NCI-H1930 (cell line): ENCODE measurements around the gene OGFOD3.

ENCODE experiments used
- DNase-seq, 2 experiments: peaks; one replicate each; lab custom pipeline; 2025; lab: John Stamatoyannopoulos, UW

OGFOD3 gene

DNA sequence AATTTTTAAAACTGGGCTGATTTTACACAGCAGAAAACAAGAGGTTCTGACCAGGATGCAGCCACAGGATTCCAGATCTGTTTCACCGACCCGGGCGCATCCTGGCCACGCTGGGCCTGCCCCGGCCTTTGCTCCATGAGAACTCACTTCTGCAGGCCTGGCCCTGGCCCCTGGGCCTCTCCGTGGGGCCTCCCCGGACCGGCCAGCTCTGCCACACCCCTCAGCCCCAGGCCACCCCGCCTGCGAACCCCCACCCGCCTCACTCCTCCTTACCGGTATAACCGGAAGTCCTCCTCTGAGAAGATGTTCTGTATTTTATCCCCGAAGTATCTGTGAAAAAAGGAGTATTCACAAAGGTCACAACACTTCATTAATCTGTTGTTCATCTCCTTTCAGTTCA, 13.3 kb downstream of the OGFOD3 start:
- DNase-seq: no peak

DNA sequence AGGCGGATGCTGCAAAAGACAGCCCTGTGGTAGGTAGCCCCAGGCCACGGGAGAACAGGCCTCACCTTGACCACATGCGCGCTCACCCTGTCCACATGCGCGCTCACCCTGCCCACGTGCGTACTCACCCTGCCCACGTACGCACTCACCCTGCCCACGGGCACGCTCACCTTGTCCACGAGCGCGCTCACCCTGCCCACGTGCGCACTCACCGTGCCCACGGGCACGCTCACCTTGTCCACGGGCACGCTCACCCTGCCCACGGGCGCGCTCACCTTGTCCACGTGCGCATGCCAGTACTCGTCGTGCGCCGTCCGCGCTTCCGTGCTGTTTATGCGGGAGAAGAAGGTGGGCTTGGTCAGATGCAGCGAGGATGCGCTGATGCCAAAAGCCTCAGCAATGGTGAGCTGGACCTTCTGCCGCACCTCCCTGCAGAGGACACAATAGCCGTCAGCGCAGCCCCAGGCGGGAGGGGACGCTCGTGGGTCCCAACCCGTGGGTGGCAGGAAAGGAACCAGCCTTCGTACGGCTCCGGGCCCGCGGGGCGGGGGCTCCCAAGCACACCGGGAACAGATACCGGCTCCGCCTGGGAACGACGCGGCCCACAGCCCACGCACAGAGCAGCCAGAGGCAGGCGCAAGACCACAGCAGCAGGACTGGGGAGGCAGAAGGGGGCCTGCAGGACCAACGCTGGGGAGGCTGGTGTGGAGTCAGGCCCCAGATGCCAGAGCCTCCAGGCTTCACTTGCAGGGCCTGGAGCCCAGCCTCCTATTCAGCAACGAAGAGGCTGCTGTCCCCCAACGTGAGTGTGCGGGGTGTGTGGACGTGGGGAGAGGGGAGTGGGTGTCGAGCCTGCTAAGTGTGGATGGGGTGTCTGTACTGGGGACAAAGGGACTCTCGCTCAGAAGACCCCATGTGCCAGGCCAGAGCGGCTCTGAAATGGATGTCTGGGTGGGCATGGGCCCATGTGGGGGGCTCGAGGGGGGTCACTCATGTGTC, 14.4 kb downstream of the OGFOD3 start:
- no peak for DNase-seq

DNA sequence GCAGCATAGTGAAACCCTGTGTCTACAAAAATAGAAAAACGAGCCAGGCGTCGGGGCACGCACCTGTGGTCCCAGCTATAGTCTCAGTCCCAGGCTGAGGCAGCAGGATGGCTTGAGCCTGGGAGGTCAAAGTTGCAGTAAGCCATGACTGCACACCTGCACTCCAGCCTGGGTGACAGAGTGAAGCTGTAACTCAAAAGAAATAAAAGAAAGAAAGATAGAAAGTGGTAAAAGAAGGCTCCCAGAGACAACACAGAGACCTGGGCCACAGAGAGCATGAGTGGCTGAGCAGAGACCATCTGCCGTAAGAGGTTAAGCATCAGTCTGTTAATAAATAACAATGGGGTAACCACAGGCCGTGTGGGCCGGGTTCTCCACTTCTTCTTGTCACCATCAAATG, 15.5 kb downstream of the OGFOD3 start:
- DNase-seq: no peak

DNA sequence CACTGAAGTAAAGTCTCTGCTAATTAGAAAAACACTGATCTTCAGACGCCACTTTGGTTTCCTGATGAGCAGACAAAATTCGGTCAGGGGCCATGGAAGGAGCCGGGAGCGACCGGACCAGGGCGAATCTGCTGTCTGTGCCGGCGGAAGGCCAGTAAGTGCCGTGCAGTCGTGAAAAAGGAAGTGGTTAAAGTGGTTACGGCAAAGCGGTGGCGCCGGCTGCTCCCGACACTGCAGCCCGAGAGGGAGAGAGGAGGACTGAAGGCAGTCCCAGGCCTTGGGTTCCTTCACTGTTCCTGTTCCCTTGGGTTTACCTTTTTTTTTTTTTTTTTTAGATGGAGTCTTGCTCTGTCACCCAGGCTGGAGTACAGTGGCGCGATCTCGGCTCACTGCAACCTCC, 17.6 kb downstream of the OGFOD3 start:
- no peak for DNase-seq

DNA sequence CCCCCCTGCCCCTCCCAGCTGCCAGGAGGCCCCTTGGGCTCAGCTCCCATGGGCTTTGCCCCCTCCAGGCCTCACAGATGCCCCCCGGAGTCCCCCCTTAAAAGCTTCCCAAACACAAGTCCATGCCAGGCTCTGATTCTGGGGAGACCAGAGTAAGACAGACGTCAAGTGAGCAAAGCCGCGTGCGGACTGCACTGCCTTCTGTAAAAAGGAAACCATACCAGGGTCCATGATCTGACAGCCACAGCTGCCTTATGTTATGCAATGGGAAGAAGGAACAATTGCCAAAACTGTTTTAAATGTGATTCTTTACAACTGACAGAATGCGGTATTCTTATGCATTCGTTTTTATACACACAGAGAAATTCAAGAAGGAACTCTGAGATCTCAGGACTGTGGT, 18.2 kb downstream of the OGFOD3 start:
- DNase-seq: no peak

DNA sequence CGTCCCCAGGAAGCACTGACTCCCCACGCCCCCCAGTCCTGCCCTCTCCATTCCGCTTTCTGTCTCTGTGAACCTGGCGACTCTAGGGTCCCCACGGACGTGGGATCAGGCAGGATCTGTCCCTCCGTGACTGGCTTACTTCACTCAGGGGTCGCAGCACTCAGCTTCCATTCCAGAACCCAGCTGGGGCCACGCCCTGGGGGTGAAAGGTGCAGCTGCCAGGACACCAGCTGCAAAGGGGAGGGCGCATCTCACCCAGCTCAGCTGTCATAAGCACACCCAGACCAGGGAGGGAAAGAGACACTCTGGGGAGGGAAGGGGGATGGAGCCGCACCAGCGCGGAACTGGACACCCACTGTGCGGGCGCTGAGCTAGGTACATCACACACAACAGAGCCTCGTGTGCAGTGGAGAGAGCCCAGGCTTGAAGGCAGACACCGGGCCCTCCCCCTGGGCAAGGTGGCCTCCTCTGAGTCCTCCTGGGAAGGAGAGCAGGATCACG, 18.7 kb downstream of the OGFOD3 start:
- no peak for DNase-seq

DNA sequence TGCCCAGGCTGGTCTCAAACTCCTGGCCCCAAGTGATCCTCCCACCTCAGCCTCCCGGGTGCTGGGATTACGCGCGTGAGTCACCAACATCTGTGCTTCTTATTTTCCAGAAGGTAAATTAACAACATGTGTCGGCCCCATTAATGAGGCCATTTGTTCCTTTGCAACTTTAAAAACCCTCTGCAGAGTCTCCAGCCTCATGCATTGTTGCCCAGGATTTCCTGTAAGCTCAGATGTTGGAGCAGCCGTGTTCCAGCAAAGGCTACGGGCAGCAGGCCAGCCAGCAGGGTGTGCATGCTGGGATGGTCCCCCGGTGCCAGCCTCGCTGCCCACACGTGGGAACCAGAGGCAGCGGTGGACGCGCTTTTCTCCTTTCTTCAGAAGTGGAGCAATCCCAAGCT, 19.3 kb downstream of the OGFOD3 start:
- no peak for DNase-seq

DNA sequence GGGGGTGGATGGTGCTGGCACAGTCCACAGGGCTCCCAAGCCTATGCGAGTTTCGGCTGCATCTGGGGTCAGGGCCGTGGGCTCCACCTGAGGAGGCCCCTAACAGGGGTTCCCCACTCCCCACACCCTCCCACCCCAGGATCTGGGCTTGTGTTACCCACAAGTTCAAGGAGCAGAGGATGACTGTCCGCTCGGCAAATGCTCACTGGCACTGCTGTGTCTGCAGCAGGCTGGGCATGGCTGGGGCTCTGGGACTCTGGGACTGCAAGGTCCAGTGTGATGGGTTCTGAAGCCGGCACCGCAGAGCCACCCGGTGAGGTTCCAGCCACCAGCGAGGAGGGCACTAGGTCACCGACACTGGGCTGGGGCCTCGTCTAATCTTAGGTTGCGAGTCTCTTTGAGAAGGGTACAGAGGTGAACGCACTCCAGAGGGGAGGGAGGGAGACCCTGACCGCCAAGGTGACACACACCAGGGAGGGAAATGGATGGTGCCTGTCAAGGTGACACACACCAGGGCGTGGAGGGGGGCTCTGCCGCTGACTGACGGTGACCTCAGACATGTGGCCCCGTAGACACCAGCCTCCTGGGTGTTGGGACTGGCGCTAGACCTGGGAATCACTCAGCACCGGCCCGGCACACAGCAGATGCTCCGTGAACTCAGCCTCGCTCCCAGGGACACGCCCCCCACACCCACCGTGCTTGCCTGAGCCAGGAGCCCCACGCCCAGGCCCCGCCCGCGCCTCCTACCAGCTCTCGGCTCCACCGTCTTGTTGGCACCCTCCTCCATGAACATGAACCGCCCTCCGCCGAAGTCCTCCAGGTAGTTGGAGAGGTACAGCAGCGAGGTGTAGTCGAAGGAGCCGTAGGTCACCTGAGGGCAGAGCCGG, 20.7 kb downstream of the OGFOD3 start:
- no peak for DNase-seq

DNA sequence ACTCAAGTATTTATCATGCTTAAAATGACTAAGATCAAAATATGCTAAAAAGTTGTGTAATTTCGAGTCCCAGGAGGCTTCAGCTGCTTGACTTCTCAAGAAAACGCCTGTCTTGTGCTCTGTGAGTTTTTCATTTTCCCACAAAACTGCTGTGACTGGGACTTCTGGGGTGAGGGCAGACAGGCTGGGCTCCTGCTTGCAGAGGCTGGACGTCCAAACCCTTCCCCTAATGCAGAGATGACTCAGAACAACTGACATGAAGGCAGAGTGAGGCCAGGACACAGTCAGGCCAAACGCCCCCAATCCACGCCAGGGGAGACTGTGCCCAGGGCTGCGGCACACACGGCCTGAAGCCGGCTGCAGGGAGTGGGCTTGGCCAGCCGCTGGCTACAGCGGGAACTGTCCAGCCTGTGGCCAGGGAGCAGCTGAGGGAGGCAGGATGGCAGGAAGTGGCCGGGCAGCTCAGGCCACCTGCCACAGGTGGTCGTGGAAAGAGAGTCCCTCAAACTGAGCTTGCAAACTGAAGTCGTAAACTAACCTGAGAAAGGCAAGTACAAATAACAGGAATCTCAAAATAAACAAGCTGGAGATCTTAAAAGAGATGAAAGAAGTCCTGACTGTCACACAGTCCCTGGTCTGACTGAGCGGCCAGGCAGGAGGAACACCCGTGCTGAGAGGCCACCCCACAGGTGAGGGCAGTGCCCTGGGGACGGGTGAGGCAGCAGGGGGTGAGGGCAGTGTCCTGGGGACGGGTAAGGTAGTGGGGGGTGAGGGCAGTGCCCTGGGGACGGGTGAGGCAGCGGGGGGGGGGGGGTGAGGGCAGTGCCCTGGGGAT, 21.6 kb downstream of the OGFOD3 start:
- no peak for DNase-seq

DNA sequence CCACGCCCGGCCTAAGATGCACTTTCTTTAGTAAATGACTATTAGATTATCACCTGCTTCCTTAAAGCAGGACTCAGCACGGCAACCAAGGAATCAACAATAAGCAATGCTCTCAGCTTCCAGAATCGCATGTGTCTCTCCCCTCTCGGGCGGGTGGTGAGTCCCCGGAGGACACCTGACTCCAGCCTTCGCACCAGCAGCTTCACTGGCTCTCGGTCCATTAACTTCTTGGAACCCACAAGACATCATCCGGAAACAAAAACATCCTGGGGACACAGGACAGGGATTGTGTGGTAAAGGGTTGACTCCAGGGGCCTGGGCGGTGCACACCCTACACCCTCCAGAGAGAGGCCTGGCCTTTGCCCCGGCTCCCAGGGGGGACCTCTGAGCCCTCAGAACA, 24.1 kb downstream of the OGFOD3 start:
- DNase-seq: no peak

DNA sequence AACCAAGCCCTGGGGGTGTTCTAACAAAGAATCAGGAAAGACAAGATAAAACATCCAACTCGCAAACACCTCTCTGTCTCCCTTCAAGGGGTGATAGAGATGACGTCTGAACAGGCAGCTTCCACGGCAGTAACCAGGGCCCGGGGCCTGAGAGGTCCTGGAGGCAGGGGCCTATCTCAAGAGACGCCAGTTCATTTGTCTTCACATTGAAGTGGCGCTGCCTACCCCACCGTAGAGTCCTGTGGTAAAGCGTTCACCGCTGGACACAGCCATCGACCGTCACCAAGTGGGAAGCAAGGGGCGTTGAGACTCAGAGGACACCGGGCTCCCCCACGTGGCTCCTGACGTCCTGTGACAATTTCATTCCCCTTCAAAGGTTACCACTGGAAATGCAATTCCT, 25.4 kb downstream of the OGFOD3 start:
- no peak for DNase-seq

DNA sequence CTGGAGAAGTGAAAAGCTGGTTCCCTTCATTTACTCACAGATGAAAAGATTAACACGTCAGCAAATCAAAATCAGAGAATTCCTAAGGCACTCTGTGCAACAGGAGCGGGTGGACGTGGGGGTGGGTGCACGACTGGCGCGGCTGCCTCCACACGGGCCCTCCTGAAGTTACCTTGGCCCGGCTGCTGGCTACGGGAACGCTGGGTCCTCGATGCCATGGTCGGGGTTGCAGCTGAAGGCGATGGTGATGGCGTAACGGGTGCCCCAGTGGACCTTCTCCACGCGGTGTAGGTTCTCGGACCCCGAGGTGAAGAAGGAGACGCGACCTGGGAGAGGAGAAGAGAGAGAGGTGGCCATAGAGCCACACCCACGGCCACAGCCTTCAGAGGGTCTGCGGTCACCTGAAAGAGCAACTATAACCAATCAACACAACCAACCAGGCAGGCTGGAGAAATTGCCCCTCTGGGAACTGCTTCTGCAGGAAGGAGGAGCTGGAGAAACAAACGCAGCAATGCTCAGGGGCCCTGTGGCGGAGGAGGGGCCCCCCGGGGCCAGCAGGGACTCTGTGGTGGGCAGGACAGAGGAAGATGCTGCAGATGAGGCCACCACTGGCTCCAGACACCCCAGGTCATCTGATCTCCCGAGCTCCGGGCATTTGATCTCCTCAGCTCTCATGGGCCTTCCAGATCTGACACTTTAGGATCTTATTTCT, 26.0 kb downstream of the OGFOD3 start:
- no peak for DNase-seq

DNA sequence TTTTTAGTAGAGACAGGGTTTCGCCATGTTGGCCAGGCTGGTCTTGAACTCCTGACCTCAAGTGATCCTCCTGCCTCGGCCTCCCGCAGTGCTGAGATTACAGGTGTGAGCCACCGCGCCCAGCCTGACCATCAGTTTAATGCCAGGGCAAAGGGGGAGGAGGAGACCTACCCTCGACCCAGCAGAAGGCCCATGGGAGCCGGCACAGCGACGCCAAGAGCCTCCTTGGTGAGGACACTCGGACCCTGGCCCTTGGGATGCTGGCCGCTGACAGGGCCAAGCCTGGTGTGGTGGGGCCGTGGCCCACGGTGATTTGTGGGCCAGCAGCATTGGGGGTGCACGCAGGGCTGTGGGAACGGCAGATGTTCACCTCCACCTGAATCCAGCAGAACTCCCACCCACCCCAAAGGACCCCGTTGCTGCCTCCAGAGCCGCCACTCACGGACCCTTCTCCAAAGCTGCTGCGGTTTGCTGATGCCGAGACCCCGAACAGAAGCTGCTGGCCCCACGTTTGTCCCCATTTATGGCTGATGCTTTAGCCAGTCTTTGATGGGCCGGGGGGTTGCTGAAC, 26.8 kb downstream of the OGFOD3 start:
- no peak for DNase-seq

DNA sequence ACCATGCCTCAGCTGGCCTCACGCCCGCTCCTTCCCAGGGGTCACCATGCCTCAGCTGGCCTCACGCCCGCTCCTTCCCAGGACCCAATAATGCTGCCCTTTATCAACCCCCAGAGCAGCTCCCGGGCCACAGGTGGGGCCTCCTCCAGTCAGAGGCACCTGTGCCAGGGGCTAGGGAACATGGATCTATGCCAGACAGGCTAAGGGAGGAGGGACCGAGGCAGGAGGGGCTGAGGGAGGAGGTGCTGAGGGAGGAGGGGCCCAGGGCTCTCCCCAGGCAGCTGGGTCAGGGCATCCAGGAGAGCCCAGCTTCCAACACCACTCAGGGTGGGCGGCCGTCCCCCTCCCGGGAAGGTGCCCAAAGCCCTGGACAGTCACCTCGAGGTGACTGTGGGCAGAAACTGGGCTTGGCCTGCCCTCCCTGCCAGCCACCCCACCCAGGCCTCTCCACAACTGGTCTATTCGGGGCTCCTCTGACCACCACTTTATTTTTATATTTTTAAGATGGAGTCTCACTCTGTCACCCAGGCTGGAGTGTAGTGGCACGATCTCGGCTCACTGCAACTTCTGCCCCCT, 27.4 kb downstream of the OGFOD3 start:
- no peak for DNase-seq

DNA sequence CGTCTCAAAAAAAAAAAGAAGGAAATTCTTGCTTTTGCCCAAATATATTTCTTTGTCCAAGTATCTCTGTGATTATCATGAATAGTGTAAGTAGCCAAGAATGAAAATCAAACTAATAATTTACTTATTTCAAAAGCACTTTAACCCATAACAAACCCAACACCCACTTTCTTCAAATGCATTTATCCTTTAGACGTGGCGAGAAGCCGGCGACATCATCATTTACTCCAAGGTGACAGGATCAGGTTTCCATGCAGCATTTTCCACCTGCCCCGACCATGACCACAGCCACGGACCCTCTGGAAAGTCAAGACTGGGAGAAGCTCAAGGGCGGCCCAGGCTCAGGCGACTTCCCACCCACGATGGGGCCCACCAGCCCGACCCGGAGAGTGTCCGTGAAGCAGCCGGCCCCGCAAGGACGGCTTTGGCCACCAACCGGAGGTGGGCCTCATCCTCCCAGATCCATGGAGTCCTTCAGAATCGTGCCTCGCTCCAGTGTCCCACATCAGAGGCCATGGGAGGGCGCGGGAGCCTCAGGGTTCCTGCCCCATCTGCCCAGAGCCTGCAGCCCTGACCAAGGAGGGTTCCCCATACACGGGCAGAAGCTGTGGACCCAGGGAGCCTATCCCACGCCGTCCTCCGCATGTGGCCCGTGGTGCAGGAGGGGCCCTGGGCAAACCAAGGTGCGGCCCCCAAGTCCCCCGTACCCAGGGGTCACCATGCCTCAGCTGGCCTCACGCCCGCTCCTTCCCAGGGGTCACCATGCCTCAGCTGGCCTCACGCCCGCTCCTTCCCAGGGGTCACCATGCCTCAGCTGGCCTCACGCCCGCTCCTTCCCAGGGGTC, 28.1 kb downstream of the OGFOD3 start:
- no peak for DNase-seq

DNA sequence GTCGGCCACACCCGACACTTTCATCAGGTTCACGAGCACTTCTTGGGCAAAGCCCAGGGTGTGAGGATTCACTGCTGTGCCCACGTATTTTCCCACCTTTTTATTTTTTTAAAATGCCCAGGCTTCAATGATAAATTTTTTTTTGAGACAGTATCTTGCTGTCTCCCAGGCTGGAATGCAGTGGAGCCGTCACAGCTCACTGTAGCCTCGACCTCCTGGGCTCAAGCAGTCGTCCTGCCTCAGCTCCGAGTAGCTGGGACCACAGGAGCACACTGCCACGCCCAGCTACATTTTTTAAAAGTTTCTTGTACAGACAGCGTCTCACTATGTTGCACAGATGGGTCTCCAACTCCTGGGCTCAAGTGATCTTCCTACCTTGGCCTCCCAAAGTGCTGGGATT, 29.0 kb downstream of the OGFOD3 start:
- DNase-seq: no peak

DNA sequence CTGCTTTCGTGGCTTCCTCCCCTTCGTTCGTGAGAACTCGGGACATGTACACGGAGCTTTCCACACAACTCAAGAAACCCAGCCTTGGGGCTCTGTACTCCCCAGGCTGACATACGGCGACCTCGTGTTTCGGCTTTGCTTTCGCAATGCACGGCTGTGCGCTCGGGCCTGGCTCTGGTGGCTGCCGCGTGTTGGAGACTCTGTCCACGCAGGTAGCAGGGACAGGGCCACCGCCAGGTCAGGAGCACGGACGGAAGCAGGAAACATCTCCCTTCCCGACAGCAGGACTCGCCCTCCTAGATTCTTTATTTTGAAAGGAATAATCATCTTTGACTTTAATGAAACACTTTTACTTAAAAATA, 29.5 kb downstream of the OGFOD3 start:
- no peak for DNase-seq

DNA sequence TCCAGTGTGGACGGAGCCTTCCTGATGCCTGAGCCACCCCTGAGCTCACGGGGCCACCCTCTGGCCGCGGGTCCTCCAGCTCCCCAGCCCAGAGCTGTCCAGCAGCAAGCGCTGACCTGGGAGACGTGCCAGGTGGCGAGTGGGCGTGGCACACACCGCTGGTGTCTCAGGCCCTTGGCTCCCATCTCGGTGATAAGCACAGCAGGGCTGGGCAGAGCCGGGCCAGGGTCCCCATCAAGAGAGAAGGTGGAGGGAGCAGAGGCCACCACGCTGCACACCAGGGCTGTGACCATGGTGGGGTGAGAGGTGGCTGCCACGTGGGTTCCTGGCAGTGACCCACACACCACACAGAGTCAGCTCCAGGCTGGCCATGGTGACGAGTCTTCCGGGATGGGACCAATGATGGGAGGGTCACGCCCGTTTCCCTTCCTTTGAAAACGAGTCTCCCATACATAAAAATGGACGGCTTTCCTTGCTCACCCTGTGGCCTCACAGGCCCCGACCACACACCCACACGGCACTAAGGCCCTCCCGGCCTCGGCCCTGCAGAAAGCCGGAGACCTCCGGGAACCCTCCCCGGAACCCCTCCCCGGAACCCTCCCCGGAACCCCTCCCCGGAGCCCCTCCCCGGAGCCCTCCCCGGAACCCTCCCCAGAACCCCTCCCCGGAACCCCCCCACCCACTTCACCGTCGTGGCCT, 30.0 kb downstream of the OGFOD3 start:
- DNase-seq: no peak

DNA sequence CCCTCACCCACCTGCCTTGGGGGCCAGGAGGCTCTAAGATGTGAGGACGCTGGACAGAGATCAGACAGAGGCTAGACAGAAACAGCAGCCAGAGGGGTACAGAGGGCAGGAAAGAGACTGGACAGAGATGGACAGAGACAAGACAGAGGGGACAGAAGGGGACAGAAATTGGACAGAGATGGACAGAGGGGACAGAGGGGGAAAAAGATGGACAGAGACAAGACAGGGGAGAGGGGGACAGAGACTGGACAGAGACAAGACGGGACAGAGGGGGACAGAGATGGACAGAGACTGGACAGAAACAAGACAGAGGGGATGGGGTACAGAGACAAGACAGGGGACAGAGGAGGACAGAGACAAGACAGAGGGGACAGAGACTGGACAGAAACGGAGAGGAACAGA, 30.7 kb downstream of the OGFOD3 start:
- DNase-seq: no peak
